SKM-1 treated with dmso at 0.1 percent for 144 hours (cell line): ENCODE results near the gene GGTLC3.
"Not testable (repeated sequence)": the region's sequence is repeated elsewhere in the genome, so short reads cannot be mapped to it uniquely, and the experiment has no call there.

Source experiments
- DNase-seq: peaks from one replicate; lab custom pipeline; 2025; ENCODE audit not compliant: unreplicated experiment; lab: John Stamatoyannopoulos, UW

The GGTLC3 gene

GRCh38 chr22:18522762-18523161, 4.8 kb upstream of the GGTLC3 start:
- DNase-seq = not testable (repeated sequence)

GRCh38 chr22:18513454-18513853, 4.5 kb downstream of the GGTLC3 start:
- DNase-seq = not testable (repeated sequence)

- not testable (repeated sequence) for DNase-seq
These were observed 5.6 kb downstream of the GGTLC3 start for GRCh38 chr22:18512378-18512777.

GRCh38 chr22:18511327-18511726, 6.6 kb downstream of the GGTLC3 start:
- not testable (repeated sequence) for DNase-seq

- not testable (repeated sequence) for DNase-seq
These were observed 21.7 kb downstream of the GGTLC3 start for GRCh38 chr22:18496227-18496626.
